Measurements from ENCODE around the gene QSOX2. TPM values are rescaled to one million over a fixed set of nuclear protein-coding genes. Genes with fewer than 3 reads are reported as not detected.

QSOX2 gene
- polyA plus RNA-seq, 3 donors, result 16.6 to 19.0 (median 18.8) TPM

DNA sequence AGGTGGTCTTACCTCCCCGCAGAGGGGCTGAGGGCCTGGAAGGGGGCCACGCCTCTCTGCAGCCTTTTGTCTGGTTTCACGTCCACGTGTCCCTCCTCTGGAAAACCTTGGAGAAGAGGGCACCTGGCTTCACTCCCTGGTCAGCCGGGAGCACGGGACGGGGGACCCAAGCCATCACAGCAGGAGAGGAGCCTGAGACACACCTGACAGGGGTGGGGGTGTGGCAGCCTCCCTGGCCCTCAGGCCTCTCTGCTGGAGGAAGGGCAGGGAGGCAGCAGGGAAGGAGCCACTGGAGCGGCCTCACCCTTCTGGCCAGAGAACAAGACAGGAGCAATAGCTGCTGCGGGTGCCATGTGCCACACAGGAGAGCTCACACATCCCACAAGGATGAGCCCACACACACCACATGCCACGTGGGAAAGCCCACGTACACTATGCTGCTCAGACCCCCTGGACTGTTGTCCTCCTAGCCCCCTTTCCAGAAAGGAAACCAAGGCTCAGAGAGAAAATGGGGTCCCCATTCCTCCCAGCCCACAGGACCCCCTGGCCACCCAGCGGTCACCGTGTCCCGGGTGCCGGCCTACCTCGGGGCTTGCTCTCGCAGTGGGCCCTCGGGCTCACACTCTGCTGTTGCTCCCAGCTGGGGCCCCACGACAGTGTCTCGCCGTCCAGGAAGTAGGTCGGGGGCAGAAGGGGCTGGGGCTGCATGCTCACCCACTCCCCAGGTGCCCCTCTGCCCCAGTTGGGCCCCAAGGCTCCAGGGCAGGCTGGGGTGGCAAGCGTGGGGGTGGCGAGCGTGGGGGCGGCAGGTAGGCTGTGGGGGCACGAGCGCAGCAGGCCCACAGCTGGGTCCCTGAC, 40.1 kb upstream of the QSOX2 start:
- no peak for DNase-seq (ENCODE audit: extremely low read depth in 1 of 11, low read depth in 9 of 11, low spot score in 4 of 11)

DNA sequence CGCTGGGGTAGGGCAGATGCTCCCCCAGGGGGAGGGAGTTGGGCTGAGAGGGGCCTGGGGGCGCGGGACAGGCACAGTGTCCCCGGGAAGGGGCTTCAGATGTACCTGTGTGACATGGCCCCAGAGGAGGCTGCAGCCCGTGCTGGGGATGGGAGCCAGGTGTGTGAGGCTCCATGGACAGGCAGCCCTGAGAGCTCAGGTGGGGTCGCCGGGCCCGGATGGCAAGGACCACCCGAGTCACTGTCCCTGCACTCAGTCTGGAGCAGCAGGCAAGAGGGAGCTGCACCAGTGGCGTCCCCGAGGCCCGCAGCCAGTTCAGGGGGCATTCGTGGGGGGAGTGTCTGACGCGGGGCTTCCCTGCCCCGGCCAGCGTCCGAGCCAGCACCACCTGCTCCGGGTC, 39.3 kb upstream of the QSOX2 start:
- DNase-seq (ENCODE audit: extremely low read depth in 1 of 11, low read depth in 9 of 11, low spot score in 4 of 11), result no peak

DNA sequence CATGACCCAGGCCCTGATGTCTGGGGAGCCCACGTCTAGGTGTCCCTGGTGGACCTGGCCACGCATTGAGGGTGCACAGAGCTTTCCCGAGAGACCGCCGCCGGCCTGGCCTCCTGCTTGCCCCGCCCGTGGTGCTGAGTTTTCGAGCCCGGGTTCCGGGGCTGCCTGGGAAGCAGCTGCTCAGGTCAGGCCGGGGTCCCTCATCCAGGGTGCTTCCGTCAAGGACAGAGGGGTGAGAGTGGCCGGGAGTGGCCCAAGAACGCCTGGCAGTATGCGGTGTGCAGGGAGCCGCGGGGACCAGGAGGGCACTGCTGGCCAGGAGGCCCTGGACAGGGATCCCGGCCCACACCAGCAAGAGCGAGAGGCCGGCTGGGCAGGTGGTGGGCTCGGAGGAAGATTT, 38.7 kb upstream of the QSOX2 start:
- DNase-seq (ENCODE audit: extremely low read depth in 1 of 11, low read depth in 9 of 11, low spot score in 4 of 11), result no peak

GRCh38 chr9:136283291-136284235, 38.0 kb upstream of the QSOX2 start:
- DNase-seq (ENCODE audit: extremely low read depth in 1 of 11, low read depth in 9 of 11, low spot score in 4 of 11), result peak in 10 of 11 donors; percentile 50 to 75 (median 66)

DNA sequence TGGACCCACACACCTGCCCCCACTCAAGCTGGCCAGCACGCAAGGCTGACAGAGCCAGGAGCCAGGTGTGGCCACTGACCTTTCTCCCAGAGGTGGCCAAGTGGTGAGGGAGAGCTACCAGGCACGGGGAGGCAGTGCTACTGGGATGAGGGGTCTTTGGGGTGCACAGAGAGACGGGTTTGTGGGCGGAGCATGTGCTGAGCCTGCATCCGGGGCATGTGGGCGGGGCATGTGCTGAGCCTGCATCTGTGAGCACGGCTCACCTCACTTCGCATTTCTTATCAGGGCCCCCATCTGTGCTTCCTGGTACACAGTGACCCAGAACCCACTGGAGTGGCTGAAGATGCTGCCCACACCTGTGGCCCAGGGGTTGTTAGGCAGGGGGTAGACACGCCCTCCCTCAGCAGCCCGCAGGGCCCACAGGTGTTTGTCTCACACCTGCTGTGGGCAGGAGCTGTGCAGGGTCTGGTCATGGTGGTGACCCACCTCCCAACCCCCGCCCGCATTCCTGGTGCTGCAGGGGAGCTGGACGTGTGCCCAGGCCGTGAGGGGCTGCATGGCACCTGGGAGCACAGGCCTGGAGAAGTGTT, 36.8 kb upstream of the QSOX2 start:
- DNase-seq (ENCODE audit: extremely low read depth in 1 of 11, low read depth in 9 of 11, low spot score in 4 of 11), result no peak

DNA sequence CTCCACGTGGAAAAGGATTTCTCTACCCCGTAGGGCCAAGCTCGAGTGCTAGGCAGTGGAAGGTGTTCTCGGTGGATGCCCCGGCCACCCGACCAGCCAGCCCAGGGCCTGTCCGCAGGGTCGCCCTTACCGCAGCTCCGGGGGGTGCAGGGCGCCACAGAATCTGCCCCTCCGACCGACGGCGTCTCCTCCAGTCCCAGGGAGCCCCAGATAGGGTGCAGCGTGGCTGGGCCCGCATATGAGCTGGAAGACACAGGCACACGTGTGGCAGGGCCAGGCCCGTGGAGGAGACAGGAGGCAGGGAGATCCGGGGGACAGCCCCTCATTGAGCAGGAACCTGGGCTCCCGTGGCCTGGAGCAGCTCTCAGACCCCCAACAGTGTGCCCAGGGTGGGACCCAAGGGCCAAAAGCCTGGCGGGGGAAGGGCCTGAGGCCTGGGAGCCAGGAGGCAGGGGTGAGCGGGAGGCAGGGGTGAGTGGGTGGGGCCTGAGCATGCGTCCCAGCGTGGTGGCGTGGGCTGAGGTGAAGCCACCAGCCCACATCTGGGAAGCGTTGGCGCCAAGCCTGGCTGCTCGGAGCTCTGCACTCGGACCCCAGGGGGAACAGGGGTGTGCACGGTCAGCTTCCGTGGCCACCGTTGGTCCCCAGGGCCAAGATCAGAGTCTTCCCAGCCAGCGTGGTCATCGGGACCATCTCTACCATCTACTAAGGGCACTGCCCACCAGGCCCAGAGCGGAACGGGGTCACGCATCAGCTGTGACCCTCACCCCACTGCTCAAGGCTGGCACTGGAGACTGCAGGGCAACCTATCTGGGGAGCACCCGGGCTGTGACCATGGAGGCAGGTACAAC, 36.0 kb upstream of the QSOX2 start:
- DNase-seq (ENCODE audit: extremely low read depth in 1 of 11, low read depth in 9 of 11, low spot score in 4 of 11), result no peak

- DNase-seq (ENCODE audit: extremely low read depth in 1 of 11, low read depth in 9 of 11, low spot score in 4 of 11), result no peak
These were observed 35.1 kb upstream of the QSOX2 start for GRCh38 chr9:136280535-136281315.

GRCh38 chr9:136279471-136279870, 33.9 kb upstream of the QSOX2 start:
- no peak for DNase-seq (ENCODE audit: extremely low read depth in 1 of 11, low read depth in 9 of 11, low spot score in 4 of 11)

DNA sequence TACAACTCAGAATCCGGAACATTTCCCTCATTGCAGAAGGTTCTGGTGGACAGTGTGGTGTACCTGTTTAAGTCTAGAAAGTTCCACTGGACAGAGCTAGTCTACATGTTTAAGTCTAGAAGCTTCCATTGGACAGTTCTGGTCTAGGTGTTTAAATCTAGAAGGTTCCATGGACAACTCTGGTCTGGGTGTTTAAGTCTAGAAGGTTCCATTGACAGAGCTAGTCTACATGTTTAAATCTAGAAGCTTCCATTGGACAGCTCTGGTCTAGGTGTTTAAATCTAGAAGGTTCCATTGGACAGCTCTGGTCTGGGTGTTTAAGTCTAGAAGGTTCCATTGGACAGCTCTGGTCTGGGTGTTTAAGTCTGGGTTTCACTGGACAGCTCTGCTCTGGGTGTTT, 33.3 kb upstream of the QSOX2 start:
- no peak for DNase-seq (ENCODE audit: extremely low read depth in 1 of 11, low read depth in 9 of 11, low spot score in 4 of 11)

DNA sequence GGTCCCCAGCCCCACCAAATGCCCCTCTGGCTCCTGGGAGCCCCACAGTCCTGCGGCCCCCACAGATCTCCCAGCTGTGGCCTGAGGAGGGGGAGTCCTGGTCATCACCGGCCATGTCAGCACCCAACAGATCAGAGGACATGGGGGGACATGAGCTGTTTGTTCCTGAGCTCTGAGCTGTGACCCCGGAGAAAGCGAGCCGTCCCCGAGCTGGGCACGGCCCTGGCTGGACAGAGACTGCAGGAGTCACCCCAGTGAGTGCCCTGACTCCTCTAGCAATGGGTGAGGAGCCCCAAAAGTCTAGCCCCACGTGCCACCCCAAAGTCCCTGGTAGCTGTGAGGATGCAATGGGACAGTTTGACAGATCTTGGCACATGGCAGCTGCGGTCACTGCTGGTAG, 32.6 kb upstream of the QSOX2 start:
- no peak for DNase-seq (ENCODE audit: extremely low read depth in 1 of 11, low read depth in 9 of 11, low spot score in 4 of 11)

- no peak for DNase-seq (ENCODE audit: extremely low read depth in 1 of 11, low read depth in 9 of 11, low spot score in 4 of 11)
These were observed 32.1 kb upstream of the QSOX2 start for GRCh38 chr9:136277746-136278145.

GRCh38 chr9:136276716-136277115, 31.1 kb upstream of the QSOX2 start:
- no peak for DNase-seq (ENCODE audit: extremely low read depth in 1 of 11, low read depth in 9 of 11, low spot score in 4 of 11)

- no peak for DNase-seq (ENCODE audit: extremely low read depth in 1 of 11, low read depth in 9 of 11, low spot score in 4 of 11)
These were observed 30.2 kb upstream of the QSOX2 start for GRCh38 chr9:136275655-136276429.

GRCh38 chr9:136274786-136275654, 29.4 kb upstream of the QSOX2 start:
- no peak for DNase-seq (ENCODE audit: extremely low read depth in 1 of 11, low read depth in 9 of 11, low spot score in 4 of 11)

DNA sequence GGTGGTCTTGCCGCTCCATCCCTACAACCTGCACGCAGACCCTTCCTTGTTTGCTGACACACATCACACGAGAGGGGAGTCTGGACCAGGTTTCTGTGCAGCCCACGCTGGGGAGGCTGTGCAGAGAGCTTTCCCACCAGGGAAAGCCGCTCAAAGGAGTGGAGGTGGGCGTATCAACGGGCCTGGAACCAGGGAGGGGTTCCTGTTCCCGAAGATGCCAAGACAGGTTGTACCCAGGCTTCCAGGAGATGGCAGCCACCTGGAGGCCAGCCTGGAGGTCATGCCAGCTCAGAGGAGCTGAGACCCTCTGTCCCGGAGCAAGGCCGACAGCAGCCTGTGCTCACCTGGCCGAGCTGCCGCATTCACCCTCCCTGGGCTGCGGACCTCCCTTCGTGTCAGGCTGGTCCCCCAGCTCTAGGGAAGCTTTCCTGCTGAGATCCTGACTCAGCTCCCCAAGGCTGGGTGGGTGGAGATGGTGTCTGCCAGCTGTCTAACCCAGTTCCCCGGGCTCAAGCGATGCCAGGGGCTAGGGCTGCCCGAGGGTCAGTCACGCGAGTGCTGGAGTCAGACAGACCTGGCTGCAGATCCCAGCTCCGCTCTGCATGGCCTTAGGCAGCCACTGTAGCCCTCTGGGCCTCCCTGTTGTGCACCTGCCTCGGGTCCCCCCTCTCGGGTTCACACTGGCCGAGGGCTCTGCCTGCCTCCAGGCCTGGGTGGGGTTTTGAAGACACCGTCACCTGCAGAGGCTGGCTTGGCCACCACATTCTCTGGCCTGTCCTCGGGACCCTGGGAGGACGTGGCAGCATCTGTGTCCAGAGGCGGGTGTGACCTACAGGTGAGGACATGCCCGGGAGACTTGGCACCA, 28.5 kb upstream of the QSOX2 start:
- DNase-seq (ENCODE audit: extremely low read depth in 1 of 11, low read depth in 9 of 11, low spot score in 4 of 11), result no peak

All from renal cortex interstitium (tissue), 11 donors.